OCI-LY7 (cell line): ENCODE results near the gene SHLD1.

Experiments used
- EZH2phosphoT487 ChIP-seq: fragments of 200-600 bp; sonication (generic); IDR thresholded peaks from 2 replicates; pipeline ENCODE4 v1.6.1; 2018; ENCODE audit warnings: low read depth, borderline replicate concordance, mild to moderate bottlenecking, mixed run types, antibody characterized with exemption, low read length, moderate library complexity, mixed read lengths
- TF ChIP-seq, protein P1 (sequence below): fragments of 200-600 bp; sonication (generic); conservative IDR thresholded peaks from 2 replicates; pipeline ENCODE4 v1.5.1; 2014; ENCODE audit warnings: mild to moderate bottlenecking, antibody characterized with exemption, low read length, moderate library complexity, mixed read lengths

DNA sequence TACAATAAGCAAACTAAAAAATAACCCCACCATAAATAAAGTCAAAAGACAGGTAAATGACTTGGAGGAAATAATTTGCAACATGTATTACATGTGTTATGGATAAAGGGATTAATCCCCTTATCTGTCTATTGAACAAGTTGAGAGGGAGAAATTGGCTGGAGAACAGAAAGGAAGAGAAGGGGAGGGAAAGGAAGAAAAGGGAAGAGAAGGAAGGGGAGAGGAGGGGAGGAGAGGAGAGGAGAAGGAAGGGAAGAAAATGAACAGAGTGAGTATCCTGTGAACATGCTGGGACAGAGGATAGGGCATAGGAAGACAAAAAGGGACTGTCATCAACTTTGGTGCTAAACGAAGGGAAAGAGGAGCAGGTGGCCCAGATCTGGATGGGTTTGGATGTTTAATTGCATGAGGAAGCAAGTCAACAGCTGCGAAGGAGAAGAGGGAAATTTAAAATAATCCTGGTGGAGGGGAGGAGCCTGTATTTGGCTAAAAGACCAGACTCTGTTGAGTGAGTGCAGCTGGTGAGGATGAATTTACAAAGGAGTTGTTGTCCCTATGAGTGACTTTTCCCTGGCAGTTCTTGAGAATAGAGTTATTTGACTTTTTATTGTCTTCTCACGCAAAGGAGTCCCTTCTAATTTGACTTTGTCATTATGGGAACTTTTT is 14.2 kb upstream of the SHLD1 start:
- TF ChIP-seq, protein P1, sequence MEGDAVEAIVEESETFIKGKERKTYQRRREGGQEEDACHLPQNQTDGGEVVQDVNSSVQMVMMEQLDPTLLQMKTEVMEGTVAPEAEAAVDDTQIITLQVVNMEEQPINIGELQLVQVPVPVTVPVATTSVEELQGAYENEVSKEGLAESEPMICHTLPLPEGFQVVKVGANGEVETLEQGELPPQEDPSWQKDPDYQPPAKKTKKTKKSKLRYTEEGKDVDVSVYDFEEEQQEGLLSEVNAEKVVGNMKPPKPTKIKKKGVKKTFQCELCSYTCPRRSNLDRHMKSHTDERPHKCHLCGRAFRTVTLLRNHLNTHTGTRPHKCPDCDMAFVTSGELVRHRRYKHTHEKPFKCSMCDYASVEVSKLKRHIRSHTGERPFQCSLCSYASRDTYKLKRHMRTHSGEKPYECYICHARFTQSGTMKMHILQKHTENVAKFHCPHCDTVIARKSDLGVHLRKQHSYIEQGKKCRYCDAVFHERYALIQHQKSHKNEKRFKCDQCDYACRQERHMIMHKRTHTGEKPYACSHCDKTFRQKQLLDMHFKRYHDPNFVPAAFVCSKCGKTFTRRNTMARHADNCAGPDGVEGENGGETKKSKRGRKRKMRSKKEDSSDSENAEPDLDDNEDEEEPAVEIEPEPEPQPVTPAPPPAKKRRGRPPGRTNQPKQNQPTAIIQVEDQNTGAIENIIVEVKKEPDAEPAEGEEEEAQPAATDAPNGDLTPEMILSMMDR = no peak
- no peak for TF ChIP-seq EZH2phosphoT487
